SU-DHL-6 (cell line): ENCODE measurements around the gene LIMS4.
"Not testable (repeated sequence)": the region's sequence is repeated elsewhere in the genome, so short reads cannot be mapped to it uniquely, and the experiment has no call there.

Source experiments
- H2AFZ ChIP-seq: fragments of 200-600 bp; sonication (generic); 2 replicates; pipeline ENCODE4 v1.6.1; 2014; ENCODE audit warnings: low read depth, mild to moderate bottlenecking, moderate library complexity, mixed read lengths, antibody characterized with exemption, low read length; ENCODE audit not compliant: severe bottlenecking
- H3F3A ChIP-seq: fragments of 200-600 bp; shearing (Covaris generic); 2 replicates; pipeline ENCODE4 v1.6.0; 2016; ENCODE audit warnings: antibody characterized with exemption, mild to moderate bottlenecking; ENCODE audit not compliant: insufficient read depth
- H3K27ac ChIP-seq: fragments of 200-600 bp; sonication (generic); 2 replicates; pipeline ENCODE4 v1.5.1; 2016; ENCODE audit warnings: low read depth, mild to moderate bottlenecking, low read length, moderate library complexity, mixed read lengths
- H3K27me3 ChIP-seq: fragments of 200-600 bp; sonication (generic), shearing (Covaris generic); 2 replicates; pipeline ENCODE4 v1.6.0; 2014; ENCODE audit warnings: mild to moderate bottlenecking, low read length
- H3K36me3 ChIP-seq: fragments of 200-600 bp; sonication (generic); 2 replicates; pipeline ENCODE4 v1.6.1; 2014; ENCODE audit warnings: mild to moderate bottlenecking, low read length, mixed read lengths
- H3K4me2 ChIP-seq: fragments of 300-600, 200-600 bp; shearing (Covaris generic), sonication (generic); 2 replicates; pipeline ENCODE4 v1.6.0; 2014; ENCODE audit warnings: low read length, low read depth, mild to moderate bottlenecking; ENCODE audit not compliant: poor library complexity, severe bottlenecking
- H3K4me3 ChIP-seq: fragments of 200-600 bp; sonication (generic); 2 replicates; pipeline ENCODE4 v1.5.1; 2014; ENCODE audit warnings: antibody characterized with exemption, low read length, mild to moderate bottlenecking, mixed read lengths; ENCODE audit not compliant: insufficient read depth, poor library complexity, severe bottlenecking
- H3K79me2 ChIP-seq: fragments of 200-600 bp; sonication (generic); 2 replicates; pipeline ENCODE4 v1.6.1; 2014; ENCODE audit warnings: mild to moderate bottlenecking, low read length, moderate library complexity; ENCODE audit not compliant: insufficient read depth
- H3K9ac ChIP-seq: fragments of 200-600 bp; sonication (generic); 2 replicates; pipeline ENCODE4 v1.7.0; 2014; ENCODE audit warnings: mild to moderate bottlenecking, low read length
- H3K9me2 ChIP-seq: fragments of 200-600 bp; sonication (generic); replicated peaks from 2 replicates; pipeline ENCODE4 v1.6.1; 2014; ENCODE audit warnings: low read length; ENCODE audit not compliant: insufficient read depth
- H3K9me3 ChIP-seq: fragments of 200-600 bp; sonication (generic); 2 replicates; pipeline ENCODE4 v1.6.1; 2014; ENCODE audit warnings: low read length, mixed read lengths; ENCODE audit not compliant: insufficient read depth
- H4K20me1 ChIP-seq: fragments of 200-600 bp; sonication (generic); 2 replicates; pipeline ENCODE4 v1.6.1; 2014; ENCODE audit warnings: low read depth, mild to moderate bottlenecking, antibody characterized with exemption, low read length, moderate library complexity, mixed read lengths

The LIMS4 gene

DNA sequence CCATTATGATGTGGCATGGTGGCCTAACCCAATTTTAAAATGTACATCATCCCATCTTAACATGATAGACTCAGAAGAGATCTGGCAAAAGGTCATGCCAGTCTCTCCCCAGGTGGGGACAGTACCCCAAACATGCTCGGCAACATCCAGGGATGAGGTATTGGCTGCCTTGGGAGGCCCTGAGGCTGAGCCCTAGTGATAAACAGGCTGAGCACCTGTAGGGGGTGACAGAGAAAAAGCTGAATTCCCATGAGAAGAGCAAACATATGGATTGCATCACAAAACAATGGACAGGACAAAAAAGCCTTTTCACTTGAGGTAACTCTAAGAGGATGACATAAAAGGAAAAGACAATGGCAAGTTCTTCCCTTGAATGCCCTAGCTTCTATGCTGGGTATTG is 65.5 kb downstream of the LIMS4 start:
- H3K27me3 ChIP-seq, H3K36me3 ChIP-seq, H3F3A ChIP-seq, H3K79me2 ChIP-seq, H3K4me2 ChIP-seq, H3K9me2 ChIP-seq, H3K4me3 ChIP-seq, H4K20me1 ChIP-seq, H3K27ac ChIP-seq, H3K9me3 ChIP-seq, H3K9ac ChIP-seq, H2AFZ ChIP-seq: not testable (repeated sequence)

DNA sequence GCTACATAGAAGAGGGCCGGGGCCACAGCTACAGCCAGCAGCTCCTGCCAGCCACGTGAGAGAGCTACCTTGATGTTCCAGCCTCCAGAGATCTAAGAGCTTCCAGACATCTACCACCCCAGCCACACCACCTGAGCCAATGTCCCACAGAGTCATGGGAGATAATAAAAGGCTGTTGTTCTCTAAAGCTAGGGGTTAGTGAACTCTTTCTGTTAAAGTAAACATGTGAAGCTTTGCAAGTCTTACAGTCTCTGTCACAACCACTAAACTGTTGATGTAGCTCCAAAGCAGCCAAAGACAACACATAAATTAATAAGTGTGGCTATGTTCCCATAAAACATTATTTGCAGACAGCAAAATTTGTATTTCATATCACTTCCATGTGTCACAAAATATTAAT is 67.6 kb downstream of the LIMS4 start:
- not testable (repeated sequence) for H2AFZ ChIP-seq, H3K36me3 ChIP-seq, H3K9me3 ChIP-seq, H3K9ac ChIP-seq, H4K20me1 ChIP-seq, H3K27me3 ChIP-seq, H3F3A ChIP-seq, H3K27ac ChIP-seq, H3K4me2 ChIP-seq, H3K9me2 ChIP-seq, H3K4me3 ChIP-seq, H3K79me2 ChIP-seq

- not testable (repeated sequence) for H3K4me2 ChIP-seq, H3K9me2 ChIP-seq, H3K36me3 ChIP-seq, H3F3A ChIP-seq, H3K4me3 ChIP-seq, H3K9ac ChIP-seq, H2AFZ ChIP-seq, H3K9me3 ChIP-seq, H3K27me3 ChIP-seq, H3K79me2 ChIP-seq, H3K27ac ChIP-seq, H4K20me1 ChIP-seq
Measured at GRCh38 chr2:110404246-110404645, 68.4 kb downstream of the LIMS4 start.

- not testable (repeated sequence) for H3K9me3 ChIP-seq, H3K9me2 ChIP-seq, H3K36me3 ChIP-seq, H3K27me3 ChIP-seq, H3K4me3 ChIP-seq, H3K9ac ChIP-seq, H2AFZ ChIP-seq, H3K79me2 ChIP-seq, H3K27ac ChIP-seq, H3K4me2 ChIP-seq, H3F3A ChIP-seq, H4K20me1 ChIP-seq
Measured at GRCh38 chr2:110401001-110401618, 71.5 kb downstream of the LIMS4 start.

DNA sequence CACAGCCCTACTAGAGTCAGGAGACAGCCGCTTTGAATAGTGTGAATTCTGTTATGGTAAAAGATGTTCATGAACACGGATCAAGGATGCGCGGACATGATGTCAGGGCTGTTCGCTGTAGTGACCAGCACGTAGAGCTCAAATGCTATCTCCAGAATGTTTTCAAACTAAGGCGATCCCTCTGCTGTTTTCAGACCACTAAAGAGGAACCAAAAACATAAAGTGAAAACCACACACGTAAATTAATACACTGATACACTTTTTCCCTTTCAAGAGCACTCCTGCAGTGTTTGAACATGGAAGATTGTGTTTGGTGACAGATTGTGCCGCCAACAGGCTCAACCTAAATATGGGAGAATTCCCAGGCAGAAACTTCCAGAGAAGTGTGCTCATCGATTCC is 73.2 kb downstream of the LIMS4 start:
- not testable (repeated sequence) for H3K9me3 ChIP-seq, H3K9me2 ChIP-seq, H3K27ac ChIP-seq, H3K4me2 ChIP-seq, H3K79me2 ChIP-seq, H2AFZ ChIP-seq, H3K27me3 ChIP-seq, H3K9ac ChIP-seq, H3F3A ChIP-seq, H4K20me1 ChIP-seq, H3K36me3 ChIP-seq, H3K4me3 ChIP-seq

GRCh38 chr2:110395990-110396389 is 76.6 kb downstream of the LIMS4 start:
- H3K27ac ChIP-seq, H3K4me2 ChIP-seq, H3K4me3 ChIP-seq, H4K20me1 ChIP-seq, H3K36me3 ChIP-seq, H3F3A ChIP-seq, H3K27me3 ChIP-seq, H3K9me3 ChIP-seq, H3K79me2 ChIP-seq, H3K9me2 ChIP-seq, H3K9ac ChIP-seq, H2AFZ ChIP-seq: not testable (repeated sequence)
